ENCODE measurements around the gene GRIP2. TPM values are rescaled to one million over a fixed set of nuclear protein-coding genes. Genes with fewer than 3 reads are reported as not detected.

Gene GRIP2
- total RNA-seq, 1 experiment from 2014 or later: not detected

DNA sequence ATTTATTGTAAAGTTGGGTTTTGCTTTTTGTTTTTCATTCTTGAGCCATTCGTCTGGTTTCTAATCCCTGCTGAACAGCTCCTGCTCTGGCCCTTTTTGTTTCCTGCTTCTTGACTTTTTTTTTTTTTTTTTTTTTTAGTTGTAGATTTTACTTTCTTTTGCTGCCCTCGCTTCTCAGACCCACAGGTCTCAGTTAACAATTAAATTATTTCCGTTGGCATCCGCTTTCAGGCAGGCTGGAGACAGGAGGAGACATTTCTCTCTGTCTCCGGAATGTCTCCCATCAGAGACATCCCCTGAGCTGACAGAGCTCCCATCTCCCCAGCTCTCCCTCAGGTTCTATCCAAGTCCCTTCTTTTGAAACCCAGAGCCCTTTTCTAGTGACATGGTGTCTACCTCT lies 69.1 kb downstream of the GRIP2 start:
- H3K4me1 ChIP-seq (ENCODE audit: low read length): no peaks in the 10 kb centered on the region
- H2AFZ ChIP-seq (ENCODE audit: low read length): no peak overlapping the region
- no peaks in the 10 kb centered on the region for H3K9me3 ChIP-seq (ENCODE audit: low read length)
- H3K27me3 ChIP-seq (ENCODE audit: low read length): no peaks in the 10 kb centered on the region
- H3K4me3 ChIP-seq (ENCODE audit: low read length): no peak overlapping the region
- no peak overlapping the region for H3K27ac ChIP-seq (ENCODE audit: low read length)
- no peak for DNase-seq
- H3K9me2 ChIP-seq (replicated peaks; ENCODE audit: insufficient read depth, low read length): no peaks in the 10 kb centered on the region
- H3K9ac ChIP-seq (ENCODE audit: low read length): no peak overlapping the region
- H3K4me2 ChIP-seq (ENCODE audit: low read depth, low read length, poor library complexity, severe bottlenecking): no peak overlapping the region
- H3K79me2 ChIP-seq (ENCODE audit: low read length): no peaks in the 10 kb centered on the region
- no peaks in the 10 kb centered on the region for H4K20me1 ChIP-seq (ENCODE audit: insufficient read depth, low read depth, low read length)
- peaks cover 11% of the 10 kb centered on the region; the same call in 1 of the 2 replicates for H3K36me3 ChIP-seq (ENCODE audit: insufficient read depth, low read length)

DNA sequence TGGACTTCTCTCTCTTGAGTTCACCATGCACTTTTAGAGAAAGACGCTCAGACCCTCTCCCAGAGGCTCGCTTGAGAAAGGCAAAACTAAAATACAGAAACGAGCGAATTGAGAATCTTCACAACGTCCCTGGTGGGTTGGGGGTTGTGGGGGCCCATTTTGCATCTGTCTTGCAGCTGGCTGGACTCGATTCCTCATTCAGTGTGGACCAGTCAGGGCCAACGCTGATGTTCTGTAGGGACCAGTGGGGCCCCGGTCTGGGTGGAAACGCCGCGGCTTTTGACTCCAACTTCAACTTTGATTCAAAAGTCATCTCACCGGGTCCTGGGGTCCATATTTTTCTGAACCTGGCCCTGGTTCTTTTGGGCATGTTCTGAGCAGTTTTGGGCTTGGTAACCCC lies 69.7 kb downstream of the GRIP2 start:
- H3K4me1 ChIP-seq (ENCODE audit: low read length): no peaks in the 10 kb centered on the region
- H3K36me3 ChIP-seq (ENCODE audit: insufficient read depth, low read length): peaks cover 13% of the 10 kb centered on the region; the same call in 1 of the 2 replicates
- H3K27me3 ChIP-seq (ENCODE audit: low read length): no peaks in the 10 kb centered on the region
- no peaks in the 10 kb centered on the region for H4K20me1 ChIP-seq (ENCODE audit: insufficient read depth, low read depth, low read length)
- no peak overlapping the region for H3K27ac ChIP-seq (ENCODE audit: low read length)
- no peak overlapping the region for H3K4me3 ChIP-seq (ENCODE audit: low read length)
- no peak overlapping the region for H3K4me2 ChIP-seq (ENCODE audit: low read depth, low read length, poor library complexity, severe bottlenecking)
- no peak overlapping the region for H3K9ac ChIP-seq (ENCODE audit: low read length)
- no peaks in the 10 kb centered on the region for H3K9me3 ChIP-seq (ENCODE audit: low read length)
- H2AFZ ChIP-seq (ENCODE audit: low read length): no peak overlapping the region
- no peak for DNase-seq
- H3K79me2 ChIP-seq (ENCODE audit: low read length): no peaks in the 10 kb centered on the region
- no peaks in the 10 kb centered on the region for H3K9me2 ChIP-seq (replicated peaks; ENCODE audit: insufficient read depth, low read length)

DNA sequence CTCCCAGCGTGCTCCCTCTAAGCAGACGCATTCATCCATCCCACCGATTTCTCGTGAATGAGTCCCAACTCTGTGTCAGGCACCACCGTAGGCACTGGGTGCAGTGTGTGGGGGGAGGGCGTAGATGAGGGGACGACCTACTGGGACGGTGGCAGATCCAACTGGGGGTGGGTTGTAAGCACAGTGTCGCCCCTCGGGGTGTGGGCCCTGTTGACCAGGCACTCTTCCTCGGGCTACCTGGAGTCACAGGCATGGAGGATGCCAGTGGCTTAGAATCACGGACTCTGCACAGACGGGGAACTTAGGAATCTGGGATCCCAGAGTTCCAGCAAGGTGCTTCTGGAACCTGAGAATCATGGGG lies 71.5 kb downstream of the GRIP2 start:
- peaks cover 19% of the 10 kb centered on the region; the same call in 1 of the 2 replicates for H3K36me3 ChIP-seq (ENCODE audit: insufficient read depth, low read length)

DNA sequence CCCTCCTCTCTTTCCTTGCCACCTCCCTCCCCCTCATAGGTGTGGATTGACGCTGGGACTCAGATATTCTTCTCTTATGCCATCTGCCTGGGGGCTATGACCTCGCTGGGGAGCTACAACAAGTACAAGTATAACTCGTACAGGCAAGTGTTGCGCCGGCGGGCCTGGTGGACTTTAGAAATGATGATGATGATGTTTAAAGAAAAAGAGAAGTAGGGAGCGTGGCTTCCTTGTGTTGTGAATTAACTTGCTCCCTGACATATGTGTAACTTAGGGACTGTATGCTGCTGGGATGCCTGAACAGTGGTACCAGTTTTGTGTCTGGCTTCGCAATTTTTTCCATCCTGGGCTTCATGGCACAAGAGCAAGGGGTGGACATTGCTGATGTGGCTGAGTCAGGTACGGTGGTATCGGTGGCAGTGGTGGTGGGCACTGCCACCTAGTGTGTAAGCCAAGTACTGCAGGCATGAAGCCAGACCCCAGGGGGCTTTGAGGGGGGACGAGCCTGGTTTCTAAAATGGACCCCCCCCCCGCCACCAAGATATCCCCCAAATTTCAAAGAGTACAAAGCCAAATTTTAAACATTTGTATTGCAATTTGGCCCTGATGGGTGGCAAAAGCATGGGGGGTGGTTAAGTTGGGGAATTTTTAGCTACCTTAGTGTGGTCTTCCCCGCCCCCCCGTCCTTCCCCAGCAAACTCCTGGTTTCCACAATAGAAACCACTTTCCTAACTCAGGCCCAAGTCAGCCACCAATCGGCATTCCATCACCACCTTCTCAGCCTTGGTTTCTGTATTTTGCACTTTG lies 72.1 kb downstream of the GRIP2 start:
- H3K27me3 ChIP-seq (ENCODE audit: low read length): no peaks in the 10 kb centered on the region
- H2AFZ ChIP-seq (ENCODE audit: low read length): no peak overlapping the region
- H3K4me2 ChIP-seq (ENCODE audit: low read depth, low read length, poor library complexity, severe bottlenecking): no peak overlapping the region
- H3K79me2 ChIP-seq (ENCODE audit: low read length): no peaks in the 10 kb centered on the region
- DNase-seq: peak; percentile 74
- no peak overlapping the region for H3K27ac ChIP-seq (ENCODE audit: low read length)
- no peaks in the 10 kb centered on the region for H3K9me3 ChIP-seq (ENCODE audit: low read length)
- no peak overlapping the region for H3K9ac ChIP-seq (ENCODE audit: low read length)
- peaks cover 19% of the 10 kb centered on the region; the same call in 1 of the 2 replicates for H3K36me3 ChIP-seq (ENCODE audit: insufficient read depth, low read length)
- no peaks in the 10 kb centered on the region for H3K9me2 ChIP-seq (replicated peaks; ENCODE audit: insufficient read depth, low read length)
- H3K4me1 ChIP-seq (ENCODE audit: low read length): no peaks in the 10 kb centered on the region
- no peaks in the 10 kb centered on the region for H4K20me1 ChIP-seq (ENCODE audit: insufficient read depth, low read depth, low read length)
- no peak overlapping the region for H3K4me3 ChIP-seq (ENCODE audit: low read length)

More for the DNA sequence above, 71.5 kb downstream of the GRIP2 start:
- no peak for DNase-seq
- Histone ChIP-seq H3K27me3 (ENCODE audit: low read length) (no peaks in the 10 kb centered on the region), H3K9ac (ENCODE audit: low read length) (no peak overlapping the region), H2AFZ (ENCODE audit: low read length) (no peak overlapping the region), H3K4me2 (ENCODE audit: low read depth, low read length, poor library complexity, severe bottlenecking) (no peak overlapping the region), H3K4me1 (ENCODE audit: low read length) (no peaks in the 10 kb centered on the region), H3K9me2 (replicated peaks; ENCODE audit: insufficient read depth, low read length) (no peaks in the 10 kb centered on the region), H3K4me3 (ENCODE audit: low read length) (no peak overlapping the region), H3K9me3 (ENCODE audit: low read length) (no peaks in the 10 kb centered on the region), H3K79me2 (ENCODE audit: low read length) (no peaks in the 10 kb centered on the region), H4K20me1 (ENCODE audit: insufficient read depth, low read depth, low read length) (no peaks in the 10 kb centered on the region), H3K27ac (ENCODE audit: low read length) (no peak overlapping the region)

- Histone ChIP-seq H3K9me2 (replicated peaks; ENCODE audit: insufficient read depth, low read length) (no peaks in the 10 kb centered on the region), H3K4me1 (ENCODE audit: low read length) (no peaks in the 10 kb centered on the region), H3K27ac (ENCODE audit: low read length) (no peak overlapping the region), H3K79me2 (ENCODE audit: low read length) (no peaks in the 10 kb centered on the region), H3K4me3 (ENCODE audit: low read length) (no peak overlapping the region), H4K20me1 (ENCODE audit: insufficient read depth, low read depth, low read length) (no peaks in the 10 kb centered on the region), H3K9ac (ENCODE audit: low read length) (no peak overlapping the region), H3K27me3 (ENCODE audit: low read length) (no peaks in the 10 kb centered on the region), H3K36me3 (ENCODE audit: insufficient read depth, low read length) (peaks cover 14% of the 10 kb centered on the region; the same call in 1 of the 2 replicates), H3K4me2 (ENCODE audit: low read depth, low read length, poor library complexity, severe bottlenecking) (no peak overlapping the region), H3K9me3 (ENCODE audit: low read length) (no peaks in the 10 kb centered on the region), H2AFZ (ENCODE audit: low read length) (no peak overlapping the region)
- DNase-seq: no peak
These were observed 73.8 kb downstream of the GRIP2 start for GRCh38 chr3:14466179-14466903.

- H3K4me3 ChIP-seq (ENCODE audit: low read length): no peak overlapping the region
These were observed 74.7 kb downstream of the GRIP2 start for GRCh38 chr3:14465425-14465824.

DNA sequence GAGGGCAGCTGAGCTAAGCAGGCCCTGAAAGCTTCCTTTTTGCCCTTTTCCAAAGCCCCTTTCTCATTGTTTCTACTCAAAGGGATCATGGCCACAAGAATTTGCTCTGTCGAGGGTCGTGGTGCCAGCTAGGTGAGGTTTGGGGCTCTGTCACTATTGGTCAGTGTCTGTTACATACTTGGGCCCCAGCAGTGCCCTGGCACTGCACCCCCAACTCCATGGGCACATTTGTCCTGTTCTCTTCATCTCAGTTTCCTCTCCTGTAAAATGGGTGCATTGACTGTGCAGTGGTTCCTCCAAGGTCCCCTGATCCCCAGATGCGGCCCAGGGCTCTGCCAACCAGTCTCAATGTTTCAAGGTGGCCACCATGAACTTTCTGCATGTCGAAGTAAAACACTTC lies 75.6 kb downstream of the GRIP2 start:
- no peaks in the 10 kb centered on the region for H3K9me3 ChIP-seq (ENCODE audit: low read length)
- no peak overlapping the region for H3K4me2 ChIP-seq (ENCODE audit: low read depth, low read length, poor library complexity, severe bottlenecking)
- no peak overlapping the region for H2AFZ ChIP-seq (ENCODE audit: low read length)
- H3K4me1 ChIP-seq (ENCODE audit: low read length): no peaks in the 10 kb centered on the region
- no peak overlapping the region for H3K9ac ChIP-seq (ENCODE audit: low read length)
- DNase-seq: no peak
- no peaks in the 10 kb centered on the region for H3K79me2 ChIP-seq (ENCODE audit: low read length)
- H4K20me1 ChIP-seq (ENCODE audit: insufficient read depth, low read depth, low read length): no peaks in the 10 kb centered on the region
- H3K27ac ChIP-seq (ENCODE audit: low read length): no peak overlapping the region
- H3K9me2 ChIP-seq (replicated peaks; ENCODE audit: insufficient read depth, low read length): no peaks in the 10 kb centered on the region
- peaks cover 22% of the 10 kb centered on the region; the same call in 1 of the 2 replicates for H3K36me3 ChIP-seq (ENCODE audit: insufficient read depth, low read length)
- H3K27me3 ChIP-seq (ENCODE audit: low read length): no peaks in the 10 kb centered on the region
- H3K4me3 ChIP-seq (ENCODE audit: low read length): no peak overlapping the region

More at GRCh38 chr3:14465425-14465824, 74.7 kb downstream of the GRIP2 start:
- Histone ChIP-seq H3K79me2 (ENCODE audit: low read length) (no peaks in the 10 kb centered on the region), H4K20me1 (ENCODE audit: insufficient read depth, low read depth, low read length) (no peaks in the 10 kb centered on the region), H3K4me1 (ENCODE audit: low read length) (no peaks in the 10 kb centered on the region), H3K4me2 (ENCODE audit: low read depth, low read length, poor library complexity, severe bottlenecking) (no peak overlapping the region), H3K27ac (ENCODE audit: low read length) (no peak overlapping the region), H3K36me3 (ENCODE audit: insufficient read depth, low read length) (peaks cover 15% of the 10 kb centered on the region; the same call in 1 of the 2 replicates), H2AFZ (ENCODE audit: low read length) (no peak overlapping the region), H3K9ac (ENCODE audit: low read length) (no peak overlapping the region), H3K27me3 (ENCODE audit: low read length) (no peaks in the 10 kb centered on the region), H3K9me3 (ENCODE audit: low read length) (no peaks in the 10 kb centered on the region), H3K9me2 (replicated peaks; ENCODE audit: insufficient read depth, low read length) (no peaks in the 10 kb centered on the region)
- no peak for DNase-seq

- Histone ChIP-seq H3K27me3 (ENCODE audit: low read length) (no peaks in the 10 kb centered on the region), H3K9ac (ENCODE audit: low read length) (no peak overlapping the region), H3K4me2 (ENCODE audit: low read depth, low read length, poor library complexity, severe bottlenecking) (no peak overlapping the region), H3K4me3 (ENCODE audit: low read length) (no peak overlapping the region), H2AFZ (ENCODE audit: low read length) (no peak overlapping the region), H3K9me2 (replicated peaks; ENCODE audit: insufficient read depth, low read length) (no peaks in the 10 kb centered on the region), H3K27ac (ENCODE audit: low read length) (no peak overlapping the region), H4K20me1 (ENCODE audit: insufficient read depth, low read depth, low read length) (no peaks in the 10 kb centered on the region), H3K4me1 (ENCODE audit: low read length) (no peaks in the 10 kb centered on the region), H3K79me2 (ENCODE audit: low read length) (no peaks in the 10 kb centered on the region), H3K9me3 (ENCODE audit: low read length) (no peaks in the 10 kb centered on the region), H3K36me3 (ENCODE audit: insufficient read depth, low read length) (peaks cover 24% of the 10 kb centered on the region; the same call in 1 of the 2 replicates)
- no peak for DNase-seq
These were observed 76.0 kb downstream of the GRIP2 start for GRCh38 chr3:14464141-14464465.
